ENCODE results near the gene DTHD1.
A peak's percentile ranks its signal among the peaks of the same experiment; 100 is the strongest.

Gene DTHD1

DNA sequence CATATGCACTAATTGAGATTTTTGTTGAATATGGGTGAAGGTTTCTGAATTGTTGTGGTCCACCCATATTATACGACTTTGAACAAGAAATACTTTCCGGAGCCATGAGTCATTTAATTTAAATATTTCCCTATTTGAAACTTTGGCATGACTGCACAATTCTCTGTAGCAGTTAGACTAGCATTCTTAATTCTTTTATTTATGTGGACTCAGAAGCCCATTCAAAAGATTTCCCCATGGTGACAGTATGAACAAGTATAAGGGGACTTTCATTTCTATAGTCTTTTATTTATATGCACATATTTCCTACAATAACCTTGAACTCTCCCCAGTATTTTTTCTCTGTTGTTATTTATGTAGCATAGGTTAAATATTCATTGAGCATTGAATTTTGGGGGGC is 72.6 kb downstream of the DTHD1 start:
- DNase-seq, result no peak

DNA sequence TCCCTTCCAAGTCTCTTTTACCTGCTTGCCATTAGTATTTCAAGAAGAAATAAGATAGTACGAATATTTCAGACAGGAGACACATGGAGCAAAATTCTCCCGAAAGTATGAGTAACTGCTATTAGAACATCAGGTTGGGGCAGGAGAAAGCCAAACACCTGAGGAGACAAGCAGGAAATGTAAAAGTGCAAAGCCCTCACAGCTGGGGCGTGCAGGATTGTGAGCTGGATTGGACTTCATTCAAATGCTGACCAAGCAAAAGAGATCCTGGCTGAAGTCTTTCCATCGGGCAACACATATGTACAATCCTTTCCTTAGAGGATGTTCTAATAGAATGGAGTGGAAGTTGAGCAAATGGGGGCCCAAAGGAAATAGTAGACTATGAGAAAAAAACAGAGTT is 76.8 kb downstream of the DTHD1 start:
- no peak for DNase-seq

DNA sequence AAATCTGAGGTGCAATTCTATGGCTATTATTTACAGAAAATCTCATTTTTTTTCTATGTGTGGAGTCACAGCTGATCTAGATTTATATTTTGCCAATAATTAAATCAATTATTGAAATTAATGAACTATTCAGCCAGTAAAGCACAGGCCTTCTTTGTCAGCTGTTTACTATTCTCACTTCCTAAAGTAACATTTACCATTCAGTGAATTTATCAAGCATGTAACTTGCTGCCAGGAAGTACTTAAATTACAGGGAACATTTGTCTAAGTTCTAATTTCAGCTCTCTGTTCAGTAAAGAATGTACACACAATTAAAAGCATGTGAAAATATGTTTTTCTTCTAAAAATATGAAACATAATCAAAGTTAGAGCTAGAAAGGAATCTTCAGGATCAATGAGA is 79.3 kb downstream of the DTHD1 start:
- no peak for DNase-seq

DNA sequence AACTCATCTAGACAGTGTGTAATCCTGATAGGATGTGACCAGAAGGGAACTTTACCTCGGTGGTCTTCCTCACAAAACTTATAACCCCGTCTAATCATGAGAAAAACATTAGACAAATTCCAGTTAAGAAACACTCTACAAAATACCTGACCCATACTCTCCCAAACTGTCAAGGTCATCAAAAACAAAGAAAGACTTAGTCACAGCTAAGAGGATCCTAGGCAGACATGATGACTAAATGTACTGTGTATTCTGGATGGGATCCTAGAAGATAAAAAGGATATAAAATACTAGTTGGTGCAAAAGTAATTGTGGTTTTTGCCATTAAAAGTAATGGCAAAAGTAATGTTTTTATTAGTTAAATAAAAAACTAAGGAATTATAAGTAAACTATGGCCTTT is 81.6 kb downstream of the DTHD1 start:
- DNase-seq, result peak; percentile 5

DNA sequence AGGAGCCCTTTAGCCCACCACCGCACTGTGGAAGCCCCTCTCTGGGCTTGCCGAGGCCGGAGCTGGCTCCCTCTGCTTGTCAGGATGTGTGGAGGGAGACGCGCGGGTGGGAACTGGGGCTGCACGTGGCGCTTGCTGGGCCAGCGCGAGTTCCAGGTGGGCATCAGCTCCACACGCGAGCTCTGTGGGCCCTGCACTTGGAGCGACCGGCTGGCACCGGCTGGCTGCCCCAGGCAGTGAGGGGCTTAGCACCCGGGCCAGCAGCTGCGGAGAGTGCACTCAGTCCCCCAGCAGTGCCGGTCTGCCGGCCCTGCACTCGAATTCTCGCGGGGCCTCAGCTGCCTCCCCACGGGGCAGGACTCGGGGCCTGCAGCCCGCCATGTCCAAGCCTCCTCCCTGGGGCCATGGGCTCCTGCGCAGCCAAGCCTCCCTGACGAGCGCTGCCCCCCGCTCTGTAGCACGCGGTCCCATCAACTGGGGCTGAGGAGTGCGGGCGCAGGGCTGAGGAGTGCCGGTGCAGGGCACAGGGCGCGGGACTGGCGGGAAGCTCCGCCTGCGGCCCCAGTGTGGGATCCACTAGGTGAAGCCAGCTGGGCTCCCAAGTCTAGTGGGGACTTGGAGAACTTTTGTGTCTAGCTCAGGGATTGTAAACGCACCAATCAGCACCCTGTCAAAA is 93.6 kb downstream of the DTHD1 start:
- no peak for DNase-seq

DNA sequence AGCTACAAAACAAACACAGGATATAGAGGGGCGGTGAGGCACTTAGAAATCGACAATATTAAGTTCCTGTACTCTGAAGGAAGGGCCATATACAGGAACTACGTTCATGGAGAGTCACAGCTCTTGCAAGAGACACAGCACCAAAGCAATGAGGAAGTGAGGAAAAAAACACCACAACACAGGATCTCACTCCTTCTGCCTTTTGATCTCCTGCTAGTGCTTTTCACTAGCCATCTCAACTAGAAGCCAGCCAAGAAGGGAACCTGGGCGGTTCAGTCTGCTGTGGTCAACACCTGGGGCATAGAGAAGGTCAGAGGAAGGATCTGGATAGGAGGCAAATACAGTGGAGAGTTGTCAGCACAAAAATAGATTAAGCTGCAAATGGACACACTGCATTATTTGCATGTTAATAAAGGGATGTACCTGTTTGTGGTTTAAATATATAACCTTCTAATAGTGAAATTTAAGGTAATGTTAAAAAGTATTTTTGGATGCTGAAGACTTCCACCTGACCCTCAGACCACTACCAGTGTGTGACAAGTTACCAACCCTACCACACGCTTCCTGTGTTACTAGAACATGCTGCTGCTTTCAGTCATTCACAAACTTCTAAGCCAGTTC is 104.6 kb downstream of the DTHD1 start:
- DNase-seq, result no peak

DNA sequence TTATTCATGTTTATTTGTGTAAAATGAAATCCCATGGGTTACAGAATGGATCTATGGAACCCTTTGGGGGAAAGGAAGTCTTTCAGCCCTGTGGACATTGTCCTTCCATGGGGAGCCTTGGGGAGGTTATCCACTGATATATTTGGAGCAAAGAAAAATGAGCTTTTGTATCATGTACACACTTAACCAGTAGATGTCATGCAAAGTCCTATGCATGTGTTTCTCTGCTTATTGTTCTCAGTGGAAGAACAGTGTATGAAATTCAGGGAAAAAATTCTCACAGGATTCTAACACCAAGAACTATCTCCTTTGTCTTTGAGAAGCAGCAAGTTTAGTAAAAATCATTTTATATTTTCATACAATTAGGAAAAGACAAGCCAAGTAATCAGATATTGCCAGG is 105.3 kb downstream of the DTHD1 start:
- no peak for DNase-seq

DNA sequence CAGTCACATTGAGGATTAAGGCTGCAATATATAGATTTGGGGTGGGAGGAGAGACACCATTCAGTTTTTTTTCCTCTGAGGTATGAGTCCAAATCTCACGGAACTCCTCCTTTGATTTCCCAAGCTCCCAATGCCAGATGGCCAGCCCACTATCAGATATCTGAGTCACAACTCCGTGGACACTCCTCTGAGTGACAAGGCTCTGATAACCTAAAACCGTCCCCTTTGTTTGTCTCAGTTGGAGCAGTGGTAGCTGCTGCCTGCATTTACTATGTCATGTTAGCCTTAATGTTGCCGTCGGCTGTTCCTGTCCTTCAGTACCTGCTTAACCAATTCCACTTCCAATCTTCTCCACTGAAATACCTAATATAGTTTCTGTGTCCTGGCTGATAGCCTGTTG is 107.3 kb downstream of the DTHD1 start:
- DNase-seq, result no peak

DNA sequence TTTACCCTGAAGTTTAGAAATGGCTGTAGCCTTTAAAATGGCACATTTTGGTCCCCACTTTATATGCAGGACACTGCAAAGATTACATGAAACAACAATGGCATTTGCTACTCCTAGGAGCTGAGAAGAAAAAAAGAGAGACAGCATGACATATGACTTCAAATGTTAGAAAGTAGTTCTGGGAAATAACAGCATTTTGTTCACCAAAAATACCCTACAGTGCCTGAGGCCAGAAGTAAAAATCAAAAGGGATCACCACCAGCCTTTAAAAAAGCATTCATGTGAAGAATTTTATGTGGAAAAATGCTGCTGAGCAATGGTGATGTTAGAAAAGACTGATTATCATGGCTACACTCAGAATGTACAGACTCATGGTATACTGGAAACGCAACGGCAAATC is 110.0 kb downstream of the DTHD1 start:
- no peak for DNase-seq

DNA sequence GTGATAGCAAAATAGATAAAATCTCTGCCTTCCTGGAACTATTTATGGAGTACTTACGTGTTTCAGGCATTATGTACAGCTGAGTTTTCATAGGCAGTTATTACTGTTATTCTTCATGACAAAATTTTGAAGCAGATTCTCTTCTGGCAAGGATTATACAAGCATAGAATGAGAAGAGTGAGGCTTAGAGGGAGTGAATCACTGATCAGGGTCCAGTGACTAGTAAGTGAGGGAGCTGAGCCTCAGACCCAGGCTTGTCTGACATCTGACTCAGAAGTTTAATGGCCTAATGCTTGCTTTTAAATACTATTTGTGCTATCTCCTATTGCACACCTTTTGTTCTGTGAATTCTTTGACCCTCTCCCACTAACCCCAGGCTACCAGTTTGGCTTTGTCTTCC is 110.6 kb downstream of the DTHD1 start:
- DNase-seq, result peak; percentile 17

DNA sequence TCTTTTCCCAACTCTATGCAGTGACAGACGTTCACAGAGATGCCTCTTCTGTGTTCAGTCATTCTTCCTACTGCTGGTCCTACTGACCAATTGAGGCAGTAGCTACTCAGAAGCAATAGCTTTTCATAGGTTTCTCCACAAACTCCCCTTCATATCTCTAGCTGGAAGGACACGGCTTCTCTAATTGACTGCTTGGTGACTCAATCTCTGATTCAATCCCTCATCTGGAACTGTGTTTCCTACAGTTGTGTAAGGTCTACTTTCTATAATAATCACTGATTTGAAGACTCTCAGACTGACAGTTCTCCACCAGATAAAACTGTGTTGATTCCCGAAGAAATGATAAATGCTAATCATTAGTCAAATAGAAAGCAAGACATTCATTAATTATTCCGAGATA is 111.5 kb downstream of the DTHD1 start:
- DNase-seq, result no peak
